ENCODE data around the gene RFC2.
"Not testable (repeated sequence)": the region's sequence is repeated elsewhere in the genome, so short reads cannot be mapped to it uniquely, and the experiment has no call there.

RFC2 gene

GRCh38 chr7:74217455-74218342, 36.5 kb downstream of the RFC2 start:
- no peak for DNase-seq (ENCODE audit: low spot score)

DNA sequence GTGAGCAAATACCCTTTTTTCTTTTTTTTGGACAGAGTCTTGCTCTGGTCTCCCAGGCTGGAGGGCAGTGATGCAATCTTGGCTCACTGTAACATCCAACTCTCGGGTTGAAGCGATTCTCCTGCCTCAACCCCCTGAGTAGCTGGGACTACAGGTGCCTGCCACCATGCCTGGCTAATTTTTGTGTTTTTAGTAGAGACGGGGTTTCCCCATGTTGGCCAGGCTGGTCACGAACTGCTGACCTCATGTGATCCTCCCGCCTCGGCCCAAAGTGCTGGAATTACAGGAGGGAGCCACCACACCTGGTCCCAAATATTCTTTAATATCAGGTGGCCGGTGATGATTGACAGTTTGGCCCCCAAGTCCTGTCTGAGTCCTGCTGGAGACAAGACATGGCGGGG, 37.8 kb downstream of the RFC2 start:
- no peak for DNase-seq (ENCODE audit: low spot score)

DNA sequence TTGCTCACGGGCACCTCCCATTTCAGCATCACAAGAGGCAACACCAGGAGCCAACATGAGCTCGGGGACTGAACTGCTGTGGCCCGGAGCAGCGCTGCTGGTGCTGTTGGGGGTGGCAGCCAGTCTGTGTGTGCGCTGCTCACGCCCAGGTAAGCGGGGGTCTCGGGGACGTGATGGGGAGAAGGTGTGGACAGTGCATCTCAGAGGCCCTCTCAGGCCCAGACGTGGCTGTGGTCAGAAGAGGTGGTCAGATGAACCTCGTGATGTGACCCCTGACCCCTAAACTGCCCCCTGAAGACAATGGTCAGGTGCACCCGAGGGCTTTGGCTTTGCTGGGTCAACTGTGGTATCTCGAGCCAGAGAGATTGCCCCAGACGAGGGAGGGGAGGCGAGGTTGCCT, 38.3 kb downstream of the RFC2 start:
- DNase-seq (ENCODE audit: low spot score), result no peak

DNA sequence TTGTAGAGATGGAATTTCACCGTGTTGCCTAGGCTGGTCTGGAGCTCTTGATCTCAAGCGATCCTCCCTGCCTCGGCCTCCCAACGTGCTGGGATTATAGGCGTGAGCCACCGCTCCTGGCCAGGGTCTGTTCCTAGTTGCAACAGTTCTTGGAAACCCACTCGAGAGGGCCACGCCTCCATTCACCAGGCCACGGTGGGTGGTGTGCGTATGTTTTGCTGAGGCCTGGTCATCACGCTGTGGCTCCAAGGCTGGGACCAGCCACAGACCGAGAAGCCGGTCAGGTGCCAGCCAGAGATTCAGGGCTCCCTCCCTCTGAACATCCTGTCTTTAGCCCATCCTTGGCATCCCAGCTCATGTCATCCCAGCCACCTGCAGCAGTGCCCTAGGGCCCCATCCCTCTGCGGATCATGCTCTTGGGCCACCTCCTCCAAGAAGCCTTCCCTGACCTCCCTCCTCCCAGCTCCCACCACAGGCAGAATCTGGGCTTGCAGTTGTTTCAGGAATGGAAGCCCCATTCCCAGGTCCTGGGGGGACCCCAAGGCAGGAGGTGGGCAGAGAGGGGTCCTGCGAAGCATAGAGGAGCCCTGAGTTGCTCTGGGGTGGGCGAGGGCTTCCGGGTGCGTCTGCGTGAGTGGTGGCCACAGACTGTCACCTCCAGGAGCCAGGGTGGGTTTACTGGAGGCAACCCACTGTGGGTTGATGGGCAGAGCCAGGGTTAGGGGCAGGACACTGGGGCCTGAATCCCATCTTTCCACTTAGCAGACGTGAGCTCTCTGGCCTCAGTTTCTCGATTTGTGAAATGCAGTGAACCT, 39.2 kb downstream of the RFC2 start:
- DNase-seq (ENCODE audit: low spot score), result no peak

DNA sequence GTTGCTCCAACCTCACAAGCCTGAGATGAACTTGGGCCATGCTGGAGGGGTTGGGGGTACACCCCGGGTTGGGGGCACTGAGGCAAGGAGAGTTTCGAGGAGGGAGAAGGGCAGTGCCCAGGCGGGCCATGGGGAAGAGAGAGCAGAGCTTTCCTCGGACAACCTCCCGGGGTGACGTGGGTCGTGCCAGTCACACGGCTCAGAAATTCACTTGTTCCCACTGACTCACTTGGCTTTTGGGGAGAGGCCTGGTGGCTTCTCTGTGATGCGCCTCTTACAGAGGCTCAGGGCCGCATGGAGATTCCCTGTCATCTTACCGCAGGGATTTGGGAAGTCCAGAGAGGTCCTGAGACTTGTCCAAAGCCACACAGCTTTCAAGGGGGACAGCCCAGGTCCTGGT, 41.5 kb downstream of the RFC2 start:
- DNase-seq (ENCODE audit: low spot score), result no peak

DNA sequence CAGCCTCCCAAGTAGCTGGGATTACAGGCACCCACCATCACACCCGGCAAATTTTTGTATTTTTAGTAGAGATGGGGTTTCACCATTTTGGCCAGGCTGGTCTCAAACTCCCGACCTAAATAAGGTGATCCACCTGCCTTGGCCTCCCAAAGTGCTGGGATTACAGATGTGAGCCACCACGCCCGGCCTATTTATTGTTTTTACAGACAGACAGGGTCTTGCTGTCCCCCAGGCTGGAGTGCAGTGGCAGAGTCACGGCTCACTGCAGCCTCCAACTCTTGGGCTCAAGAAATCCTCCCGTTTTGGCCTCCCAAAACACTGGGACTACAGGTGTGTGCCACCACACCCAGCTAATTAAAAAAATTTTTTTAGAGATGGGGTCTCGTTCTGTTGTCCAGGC, 46.0 kb downstream of the RFC2 start:
- DNase-seq (ENCODE audit: low spot score), result not testable (repeated sequence)

- no peak for DNase-seq (ENCODE audit: low spot score)
These were observed 46.6 kb downstream of the RFC2 start for GRCh38 chr7:74207586-74207985.

DNA sequence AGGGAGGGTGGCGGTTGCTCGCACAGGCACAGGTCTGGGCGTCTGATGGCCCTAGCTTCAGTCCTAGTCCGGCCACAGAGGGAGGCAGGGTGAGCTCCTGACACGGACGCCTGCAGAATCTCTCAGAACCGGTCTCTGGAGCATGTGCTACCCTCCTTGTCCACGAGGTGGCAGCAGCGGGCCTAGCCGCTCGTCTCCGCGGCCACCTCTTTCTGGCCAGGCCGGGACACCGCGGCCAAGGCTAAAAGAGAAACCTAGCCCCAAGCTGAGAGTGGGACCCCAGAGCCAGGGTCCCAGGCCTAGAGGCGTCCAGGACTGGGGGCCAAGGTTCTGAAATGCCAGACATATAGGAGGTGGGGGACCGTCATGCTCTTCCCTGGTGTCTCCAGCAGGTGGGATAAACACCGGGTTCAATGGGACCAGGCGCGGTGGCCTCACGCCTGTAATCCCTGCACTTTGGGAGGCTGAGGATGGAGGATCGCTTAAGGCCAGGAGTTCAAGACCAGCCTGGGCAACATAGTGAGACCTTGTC, 47.5 kb downstream of the RFC2 start:
- DNase-seq (ENCODE audit: low spot score), result peak; percentile 83

DNA sequence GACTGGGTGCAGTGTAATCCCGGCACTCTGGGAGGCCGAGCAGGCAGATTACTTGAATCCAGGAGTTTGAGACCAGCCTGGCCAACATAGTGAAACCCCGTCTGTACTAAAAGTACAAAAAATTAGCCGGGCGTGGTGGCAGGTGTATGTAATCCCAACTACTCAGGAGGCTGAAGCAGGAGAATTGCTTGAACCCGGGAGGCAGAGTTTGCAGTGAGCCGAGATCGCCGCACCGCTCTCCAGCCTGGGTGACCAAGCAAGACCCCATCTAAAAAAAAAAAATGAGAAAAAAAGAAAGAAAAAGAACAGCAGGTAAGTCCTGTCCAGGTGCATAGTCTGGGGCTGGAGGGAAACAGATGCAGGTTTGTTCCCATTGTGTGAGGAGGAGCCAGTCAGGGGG, 48.1 kb downstream of the RFC2 start:
- DNase-seq (ENCODE audit: low spot score), result not testable (repeated sequence)

DNA sequence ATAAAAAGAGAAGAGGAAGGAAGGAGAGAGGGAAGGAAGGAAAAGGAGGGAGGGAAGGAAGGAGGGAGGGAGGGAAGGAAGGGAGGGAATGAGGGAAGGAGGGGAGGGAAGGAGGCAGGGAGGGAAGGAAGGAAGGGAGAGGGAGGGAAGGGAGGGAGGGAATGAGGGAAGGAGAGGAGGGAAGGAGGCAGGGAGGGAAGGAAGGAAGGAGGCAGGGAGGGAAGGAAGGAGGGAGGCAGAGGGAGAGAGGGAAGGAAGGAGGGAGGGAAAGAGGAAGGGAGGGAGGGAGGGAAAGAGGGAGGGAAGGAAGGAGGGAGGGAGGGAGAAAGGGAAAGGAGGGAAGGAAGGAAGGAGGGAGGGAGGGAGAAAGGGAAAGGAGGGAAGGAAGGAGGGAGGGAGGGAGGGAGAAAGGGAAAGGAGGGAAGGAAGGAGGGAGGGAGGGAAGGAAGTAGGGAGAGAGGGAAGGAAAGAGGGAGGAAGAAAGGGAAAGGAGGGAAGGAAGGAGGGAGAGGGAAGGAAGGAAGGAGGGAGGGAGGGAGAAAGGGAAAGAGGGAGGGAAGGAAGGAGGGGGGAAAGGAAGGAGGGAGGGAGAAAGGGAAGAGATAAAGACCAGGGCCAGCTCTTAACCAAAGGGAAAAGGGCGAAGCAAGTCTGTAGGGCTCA, 50.1 kb downstream of the RFC2 start:
- DNase-seq (ENCODE audit: low spot score), result no peak

DNA sequence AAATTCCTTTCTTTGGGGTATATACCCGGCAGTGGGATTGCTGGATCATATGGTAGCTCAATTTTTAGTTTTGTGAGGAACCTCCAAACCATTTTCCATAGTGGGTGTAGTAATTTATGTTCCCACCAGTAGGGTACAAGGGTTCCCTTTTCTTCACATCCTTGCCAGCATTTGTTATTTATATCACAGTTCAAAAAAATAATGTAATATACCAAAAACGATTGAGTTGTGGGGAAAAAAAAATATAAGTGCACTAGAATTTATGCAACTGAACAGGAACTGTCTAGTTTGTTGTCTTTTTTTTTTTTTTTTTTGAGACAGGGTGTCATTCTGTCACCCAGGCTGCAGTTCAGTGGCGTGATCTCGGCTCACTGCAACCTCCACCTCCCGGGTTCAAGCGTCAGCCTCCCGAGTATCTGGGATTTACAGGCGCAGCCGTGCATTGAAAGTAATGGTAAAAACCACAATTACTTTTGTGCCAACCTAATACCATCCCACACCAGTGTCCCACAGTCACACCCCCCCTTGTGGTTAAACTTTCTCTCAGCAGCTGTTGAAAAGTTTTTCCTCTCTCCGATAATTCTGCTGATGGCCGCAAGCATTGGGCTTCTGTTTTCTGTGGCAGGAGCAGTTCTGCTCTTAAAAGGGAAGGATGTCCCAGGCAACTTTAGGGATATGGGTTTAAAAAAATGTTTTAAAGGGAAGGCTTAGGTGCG, 51.2 kb downstream of the RFC2 start:
- DNase-seq (ENCODE audit: low spot score), result peak; percentile 49

GRCh38 chr7:74199551-74200355, 54.4 kb downstream of the RFC2 start:
- no peak for DNase-seq (ENCODE audit: low spot score)

- DNase-seq (ENCODE audit: low spot score), result no peak
These were observed 56.6 kb downstream of the RFC2 start for GRCh38 chr7:74197449-74198124.

- not testable (repeated sequence) for DNase-seq (ENCODE audit: low spot score)
These were observed 58.1 kb downstream of the RFC2 start for GRCh38 chr7:74195968-74196654.

DNA sequence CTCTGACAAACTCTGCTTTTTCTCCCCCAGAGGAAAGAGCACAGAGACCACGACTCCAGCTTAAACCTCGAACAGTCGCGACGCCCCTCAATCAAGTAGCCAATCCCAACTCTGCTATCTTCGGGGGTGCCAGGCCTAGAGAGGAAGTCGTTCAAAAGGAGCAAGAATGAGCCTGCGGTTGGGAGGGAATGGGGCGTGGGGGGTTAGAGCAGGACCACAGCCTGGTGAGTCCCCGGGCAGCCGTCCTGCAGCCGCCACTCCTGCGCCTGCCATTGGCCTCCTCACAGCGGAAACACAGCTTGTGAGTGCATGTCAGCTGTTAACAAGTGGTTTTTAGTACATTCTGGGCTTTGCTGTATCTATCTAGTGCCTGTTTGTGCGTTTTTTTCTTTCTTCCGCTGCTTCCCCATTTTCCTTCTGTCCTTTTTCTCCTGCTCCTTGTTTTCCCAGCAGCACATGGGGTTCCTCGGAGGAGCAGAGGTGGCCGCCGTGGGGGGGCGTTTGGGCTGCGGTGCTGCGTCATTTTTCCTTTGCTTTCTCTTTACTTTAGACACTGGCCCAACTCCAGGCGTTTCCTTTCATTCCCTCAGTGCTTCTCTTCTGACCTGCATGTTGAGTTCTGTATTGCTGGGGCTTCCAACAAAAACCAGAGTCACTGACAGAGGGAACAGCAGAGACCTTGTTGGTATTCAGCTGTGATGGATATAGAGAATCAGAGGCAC, 58.9 kb downstream of the RFC2 start:
- not testable (repeated sequence) for DNase-seq (ENCODE audit: low spot score)

DNA sequence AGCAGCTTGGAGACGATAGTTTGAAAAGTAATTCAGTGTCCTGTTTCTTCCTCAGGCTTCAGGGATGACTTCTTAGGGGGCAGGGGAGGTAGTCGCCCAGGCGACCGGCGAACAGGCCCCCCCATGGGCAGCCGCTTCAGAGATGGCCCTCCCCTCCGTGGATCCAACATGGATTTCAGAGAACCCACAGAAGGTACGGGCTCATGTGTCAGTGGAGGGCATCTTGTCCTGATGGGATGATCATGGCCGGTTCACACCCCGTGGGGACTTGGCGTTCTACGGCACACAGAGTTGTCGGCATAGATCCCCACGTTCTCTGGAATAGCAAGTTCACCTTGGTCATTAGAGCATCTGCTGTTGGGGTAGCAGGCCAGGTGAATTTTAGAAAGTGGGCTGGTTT, 59.5 kb downstream of the RFC2 start:
- DNase-seq (ENCODE audit: low spot score), result no peak

GRCh38 chr7:74193913-74194312, 60.3 kb downstream of the RFC2 start:
- no peak for DNase-seq (ENCODE audit: low spot score)

- DNase-seq (ENCODE audit: low spot score), result no peak
These were observed 61.1 kb downstream of the RFC2 start for GRCh38 chr7:74193054-74193453.

- no peak for DNase-seq (ENCODE audit: low spot score)
These were observed 63.0 kb downstream of the RFC2 start for GRCh38 chr7:74191231-74191630.
